Lower leg skin (tissue), 3 donors: Measurements from ENCODE around the gene MEIKIN.

ENCODE experiments used
- CTCF ChIP-seq, 3 donors: fragments of 450-650 bp; IDR thresholded peaks; one replicate each; pipeline ENCODE4 v1.5.1; 2016; ENCODE audit warnings: antibody characterized with exemption in 3 of 3, mild to moderate bottlenecking in 3 of 3, moderate library complexity in 2 of 3
- POLR2A ChIP-seq, 2 donors: fragments of 450-650 bp; IDR thresholded peaks; one replicate each; pipeline ENCODE4 v1.6.1; 2016 to 2017; ENCODE audit warnings: antibody characterized with exemption in 2 of 2, mild to moderate bottlenecking in 1 of 2, moderate library complexity in 1 of 2

DNA sequence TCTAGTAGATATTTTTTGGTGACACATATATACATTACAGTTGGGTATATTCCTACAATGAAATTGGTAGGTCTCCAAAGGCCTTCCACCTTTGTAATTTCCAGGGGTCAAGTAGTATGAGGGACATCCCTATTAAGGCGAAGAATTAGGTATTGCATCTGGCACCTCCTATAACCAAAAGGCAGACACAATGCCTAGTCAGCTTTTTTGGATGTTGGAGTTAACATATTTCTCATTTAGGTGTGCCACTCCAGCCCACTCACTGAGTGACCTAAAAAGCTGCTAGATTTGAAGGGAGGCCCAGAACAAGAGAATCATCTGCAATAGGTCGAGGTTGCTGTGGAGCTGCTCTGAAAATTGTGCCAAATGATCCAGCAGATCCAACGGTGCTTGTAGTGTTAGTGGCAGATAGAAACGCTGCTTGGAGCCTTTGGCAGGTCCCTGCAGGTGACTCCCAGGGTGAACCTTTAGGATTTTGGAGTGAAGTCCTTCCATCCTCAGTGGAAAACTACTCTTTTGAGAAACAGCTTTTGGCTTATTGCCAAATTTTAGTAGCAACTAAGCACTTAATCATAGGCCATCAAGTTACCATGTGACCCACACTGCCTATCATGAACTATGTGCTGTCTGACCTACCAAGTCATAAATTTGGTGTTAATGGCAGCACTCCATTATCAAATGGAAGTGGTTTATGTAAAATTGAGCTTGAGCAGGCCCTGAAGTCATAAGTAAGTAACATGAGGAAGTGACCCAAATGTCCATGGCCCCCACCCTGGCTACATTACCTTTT is 132.9 kb downstream of the MEIKIN start:
- TF ChIP-seq CTCF (IDR thresholded peaks at IDR 0.05) (no peak), POLR2A (IDR thresholded peaks at IDR 0.05) (no peak)
